Heart left ventricle (tissue), 16 donors: ENCODE measurements around the gene NHLH1. TPM values are rescaled to one million over a fixed set of nuclear protein-coding genes. Genes with fewer than 3 reads are reported as not detected.

Experiments
- ATAC-seq, 4 donors: fragments of 200-7000 bp; cut with Tn5 transposase; one replicate each; pipeline ENCODE4 v1.9.1; 2020 to 2022; ENCODE audit warnings: moderate library complexity in 4 of 4, mild to moderate bottlenecking in 3 of 4, moderate number of reproducible peaks in 1 of 4
- DNase-seq, 5 donors: peaks; one replicate each; pipeline ENCODE4 v3.0.0-alpha.2; 2020
- H3K27ac ChIP-seq, 12 donors: fragments of 200-600 bp; sonication (generic) in 4 of 12; one replicate each; pipeline versions ENCODE4 v1.5.0 to v1.8.0; 2016 to 2022; ENCODE audit warnings: mild to moderate bottlenecking in 2 of 12
- H3K27me3 ChIP-seq, 9 donors: fragments of 200-600 bp; sonication (generic) in 2 of 9; one replicate each; pipeline versions ENCODE4 v1.5.1 to v1.8.0; 2016 to 2022; ENCODE audit warnings: mild to moderate bottlenecking in 3 of 9
- H3K36me3 ChIP-seq, 9 donors: fragments of 200-600 bp; sonication (generic) in 2 of 9; one replicate each; pipeline versions ENCODE4 v1.5.0 to v1.8.0; 2018 to 2022; ENCODE audit warnings: mild to moderate bottlenecking in 2 of 9
- H3K4me1 ChIP-seq, 12 donors: fragments of 200-600 bp; sonication (generic) in 4 of 12; one replicate each; pipeline versions ENCODE4 v1.5.0 to v1.8.0; 2016 to 2022; ENCODE audit warnings: mild to moderate bottlenecking in 3 of 12
- H3K4me3 ChIP-seq, 12 donors: fragments of 200-600 bp; sonication (generic) in 4 of 12; one replicate each; pipeline versions ENCODE4 v1.5.0 to v1.8.0; 2017 to 2022; ENCODE audit warnings: mild to moderate bottlenecking in 9 of 12, moderate library complexity in 4 of 12
- H3K9me3 ChIP-seq, 12 donors: fragments of 200-600 bp; sonication (generic) in 4 of 12; one replicate each; pipeline versions ENCODE4 v1.5.0 to v1.8.0; 2016 to 2022; ENCODE audit warnings: mild to moderate bottlenecking in 1 of 12
- CTCF ChIP-seq, 12 donors: fragments of 200-600 bp; sonication (generic) in 4 of 12; IDR thresholded peaks; one replicate each; pipeline versions ENCODE4 v1.5.0 to v1.8.0; 2018 to 2022; ENCODE audit warnings: antibody characterized with exemption in 12 of 12, mild to moderate bottlenecking in 5 of 12
- POLR2A ChIP-seq, 2 donors: fragments of 450-650 bp; IDR thresholded peaks; one replicate each; pipeline ENCODE4 v1.6.1; 2017; ENCODE audit warnings: antibody characterized with exemption in 2 of 2, mild to moderate bottlenecking in 2 of 2, moderate library complexity in 2 of 2
- WGBS, 4 donors: extraction: QIAGEN DNeasy Blood & Tissue Kit in 2 of 4; methylation state at CpG; one replicate each; pipeline versions ENCODE4 v1.1.5 to v1.1.7; 2013 to 2018; 5-methylcytosine and 5-hydroxymethylcytosine counted together
- intact Hi-C, 10 donors: fragments of 100-400 bp; cut with DNase I; formaldehyde crosslinking; loops; one replicate each; pipeline versions ENCODE4 v1.11.1 to v1.14.2; 2022
- polyA plus RNA-seq, 2 donors: library from polyadenylated mRNA; stranded (reverse); fragments of 200-250 nt; gene quantifications; one replicate each; pipeline ENCODE4 v1.2.3, GENCODE V29; 2013
- total RNA-seq, 9 donors: library from RNA; depleted of rRNA in 2 of 9; stranded (reverse); fragments of >200 nt in 2 of 9; fragmentation: NEBNext Ultra II Directional in 3 of 9; extraction: Animal tissue kit (Norgen Biotek cat#: 25700) in 3 of 9; gene quantifications; one replicate each; pipeline versions ENCODE4 v1.1.0 to v1.2.4, GENCODE V29; 2016 to 2023
- donor health status: ischemic (EF 13 %, LVEDD 7.1; RV severe dilation, severe dysfunction).
- donor health status: healthy with polysubstance abuse.
- donor health status: DM: no; HTN: yes; CAD: no.
- donor health status: DM: no; HTN: no; CAD: no.
- donor health status: ischemic (EF 25% LVEDD 6.9; RV normal size, moderate dysfunction).
- donor health status: ischemic (EF 25% LVEDD 5.7; RV mildly dilated, moderate dysfunction).
- donor health status: healthy.
- donor health status: DM: yes; HTN: yes; CAD: no.
- donor health status: ischemic (EF 35%, LVEDD 5.7; RV mildly dilated, moderate dysfunction).
- donor health status: nonischemic (EF 11% LVEDD 7.7; RV severe dilation, severe dysfunction).
- donor health status: DM: yes; HTN: yes; CAD: no.
- donor health status: PGD.
- donor health status: ischemic (EF 29% LVEDD 5.4; RV normal size, mild dysfunction).
- donor health status: nonischemic (EF 23%, LVEDD 6.1; RV moderate dilation, normal function).

The NHLH1 gene
- total and polyA plus RNA-seq, 11 donors, result 0.09 to 0.18 (median 0.14) TPM; not detected in 8

GRCh38 chr1:160397651-160398050 is 30.8 kb downstream of the NHLH1 start:
- no peak for DNase-seq
- ATAC-seq, result no peak
- TF ChIP-seq POLR2A (IDR thresholded peaks at IDR 0.05) (no peak), CTCF (IDR thresholded peaks at IDR 0.05) (no peak)
- Histone ChIP-seq H3K27ac (no peak overlapping the region), H3K4me3 (no peak overlapping the region), H3K36me3 (no peaks in the 10 kb centered on the region), H3K4me1 (peaks cover 0 to 29% (median 10%) of the 10 kb centered on the region in 12 donors), H3K27me3 (peaks cover 0 to 20% (median 0%) of the 10 kb centered on the region in 9 donors), H3K9me3 (no peaks in the 10 kb centered on the region)
- intact Hi-C loops, result no loop called here
- 41 to 63% (median 50%) methylated on average over 1 of the region's 1 CpG for WGBS, 4 donors

DNA sequence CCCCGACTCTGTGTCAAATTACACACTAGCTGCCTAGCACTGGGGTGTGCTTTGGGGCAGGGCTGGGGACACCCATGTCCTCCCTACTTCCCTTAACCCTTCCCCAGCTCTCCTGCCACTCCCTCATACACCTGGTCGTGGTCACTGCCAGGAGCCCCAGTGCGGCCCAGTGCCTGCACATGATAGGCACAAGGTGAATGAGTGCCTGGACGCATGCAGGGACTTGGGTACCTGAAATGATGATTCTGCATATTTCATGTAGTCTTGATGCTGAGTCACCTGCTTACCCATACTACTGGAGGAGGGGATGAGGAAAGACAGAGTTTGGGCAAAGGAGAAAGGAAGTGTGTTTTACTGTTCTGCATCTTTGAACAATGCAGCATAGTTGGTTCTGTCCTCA is 32.0 kb downstream of the NHLH1 start:
- Histone ChIP-seq H3K4me3 (no peak overlapping the region), H3K9me3 (no peaks in the 10 kb centered on the region), H3K36me3 (no peaks in the 10 kb centered on the region), H3K27me3 (peaks cover 0 to 20% (median 0%) of the 10 kb centered on the region in 9 donors), H3K27ac (no peak overlapping the region), H3K4me1 (peaks cover 0 to 39% (median 10%) of the 10 kb centered on the region in 12 donors)
- DNase-seq (no peak), ATAC-seq (peak in 1 of 4 donors; percentile 8)
- 88 to 92% (median 90%) methylated on average over 4 of the region's 4 CpGs for WGBS, 4 donors
- TF ChIP-seq POLR2A (IDR thresholded peaks at IDR 0.05), result no peak
- no peak for TF ChIP-seq CTCF (IDR thresholded peaks at IDR 0.05)
- intact Hi-C loops, result no loop called here

DNA sequence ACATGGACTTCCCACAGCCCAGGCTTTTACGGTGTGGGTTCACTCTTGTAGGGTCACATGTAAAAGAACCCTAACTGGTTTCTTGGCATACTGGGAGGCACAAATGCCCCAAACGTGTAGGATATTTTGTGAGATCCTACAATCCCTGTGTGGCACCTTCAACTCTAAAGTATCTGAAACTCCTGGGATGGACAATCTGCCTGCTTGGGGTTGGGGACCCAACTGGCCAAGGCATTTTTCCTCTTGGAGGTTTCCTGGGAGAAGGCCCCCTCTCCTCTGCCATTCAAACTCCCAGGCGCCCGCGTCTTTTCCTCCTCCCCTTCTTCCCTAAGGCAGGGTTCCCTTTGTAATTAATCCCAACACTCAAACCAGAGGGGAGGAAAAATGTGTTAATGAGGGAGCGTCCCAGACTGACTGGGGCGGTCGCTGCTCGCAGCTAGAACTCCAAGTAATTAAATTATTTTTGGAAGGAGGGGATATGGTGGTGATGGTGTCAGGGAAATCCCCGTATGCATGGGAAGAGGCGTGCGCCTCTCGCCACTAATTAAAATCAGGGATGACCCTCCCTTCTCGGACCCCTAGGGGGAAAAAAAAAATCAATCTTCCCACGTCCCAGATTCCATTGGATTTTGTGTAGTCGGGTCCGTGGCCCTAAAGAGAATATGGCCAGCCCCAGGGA is 32.8 kb downstream of the NHLH1 start:
- intact Hi-C loops, result no loop called here
- 36 to 46% (median 40%) methylated on average over 17 of the region's 17 CpGs for WGBS, 4 donors
- H3K4me3 ChIP-seq, result peak overlapping the region; percentile 63 to 85 (median 74)
- DNase-seq, result no peak
- ATAC-seq, result peak in 1 of 4 donors; percentile 16
- H3K36me3 ChIP-seq, result no peaks in the 10 kb centered on the region
- no peaks in the 10 kb centered on the region for H3K9me3 ChIP-seq
- peak overlapping the region in 8 of 12 donors; percentile 11 to 80 (median 66) for H3K27ac ChIP-seq
- peaks cover 0 to 20% (median 0%) of the 10 kb centered on the region in 9 donors for H3K27me3 ChIP-seq
- H3K4me1 ChIP-seq, result peaks cover 0 to 41% (median 12%) of the 10 kb centered on the region in 12 donors
- TF ChIP-seq POLR2A (IDR thresholded peaks at IDR 0.05) (no peak), CTCF (IDR thresholded peaks at IDR 0.05) (peak in 1 of 12 donors; percentile 6)

DNA sequence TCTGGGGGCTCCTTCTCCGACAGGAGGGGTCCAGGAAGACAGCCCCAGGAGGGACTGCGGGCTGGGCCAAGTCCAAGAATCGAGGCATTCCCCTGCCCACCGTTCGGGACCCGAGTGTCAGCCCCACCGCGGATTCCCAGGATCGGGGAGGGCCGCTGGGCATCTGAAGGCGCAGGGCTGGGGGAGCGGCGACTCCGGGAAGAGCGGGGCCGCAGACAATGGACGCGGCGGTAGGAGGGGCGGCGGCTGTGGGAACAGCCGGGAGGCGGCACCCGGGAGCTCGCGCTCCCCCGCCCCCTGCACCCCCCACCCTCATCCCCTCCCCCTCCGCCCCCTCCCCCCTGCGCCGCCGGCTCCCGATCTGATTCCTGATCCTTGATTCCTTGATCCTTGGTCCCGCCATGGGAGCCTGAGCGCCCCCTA is 33.4 kb downstream of the NHLH1 start, which contains the start of gene VANGL2:
Gene VANGL2, plus strand, starts transcription at position 342 of the 423 bp plus-strand sequence. CDS start 15,274 bp downstream, outside the sequence.
- 0 to 2% (median 1%) methylated on average over 20 to 32 of the region's 34 CpGs; no CpG with 5 or more reads in 1 of the 4 donors for WGBS, 4 donors
- peak within 1 kb of the TSS; percentile 63 to 85 (median 74) for H3K4me3 ChIP-seq
- H3K36me3 ChIP-seq, result no peaks in the 10 kb centered on the region
- peak in 1 of 12 donors; percentile 9 for TF ChIP-seq CTCF (IDR thresholded peaks at IDR 0.05)
- no peak for TF ChIP-seq POLR2A (IDR thresholded peaks at IDR 0.05)
- no peaks in the 10 kb centered on the region for H3K9me3 ChIP-seq
- peak; percentile 76 to 90 (median 84) for DNase-seq
- ATAC-seq, result peak; percentile 23 to 85 (median 81)
- intact Hi-C loops, result no loop called here
- peak within 1 kb of the TSS in 8 of 12 donors; percentile 11 to 80 (median 66) for H3K27ac ChIP-seq
- peaks cover 0 to 47% (median 12%) of the 10 kb centered on the region in 12 donors for H3K4me1 ChIP-seq
- H3K27me3 ChIP-seq, result peaks cover 0 to 20% (median 0%) of the 10 kb centered on the region in 9 donors
